IMR-90 (cell line): ENCODE results near the gene PRKCH. TPM values are rescaled to one million over a fixed set of nuclear protein-coding genes. Genes with fewer than 3 reads are reported as not detected.
A peak's percentile ranks its signal among the peaks of the same experiment; 100 is the strongest.

Experiments
- ATAC-seq: fragments of 200-7000 bp; cut with Tn5 transposase; 2 replicates; pipeline ENCODE4 v1.9.1; 2020; ENCODE audit warnings: low read depth, mild to moderate bottlenecking, moderate library complexity
- BruUV-seq: library from RNA; stranded (reverse); fragments of 400-500 nt; replicated peaks from 2 replicates; lab custom pipeline; 2021; lab: Mats Ljungman, UMichigan
- CTCF ChIA-PET: fragments of 300-600 bp; formaldehyde crosslinking; extraction: SDS; loops from one replicate; lab custom pipeline; 2021; ENCODE audit warnings: antibody characterized with exemption; lab: Yijun Ruan, JAX
- POLR2A ChIA-PET: fragments of 300-600 bp; sonication (Branson Sonifier 250); formaldehyde crosslinking; loops from one replicate; lab custom pipeline; 2022; ENCODE audit warnings: antibody characterized with exemption; ENCODE audit not compliant: unreplicated experiment; lab: Charles Lee
- DNase-seq: peaks from one replicate; pipeline ENCODE4 v3.0.0; 2013
- H2AFZ ChIP-seq: replicated peaks from 2 replicates; pipeline ENCODE3; 2013; ENCODE audit warnings: low read length, mild to moderate bottlenecking; ENCODE audit not compliant: poor library complexity
- H2AK5ac ChIP-seq: 2 replicates; pipeline ENCODE4 v1.6.1; 2013; ENCODE audit warnings: low read depth, low read length, inconsistent platforms
- H2AK9ac ChIP-seq: replicated peaks from 2 replicates; pipeline ENCODE3; 2013; ENCODE audit warnings: mild to moderate bottlenecking, low read depth, low read length, moderate library complexity; ENCODE audit not compliant: poor library complexity
- H2BK120ac ChIP-seq: 2 replicates; pipeline ENCODE4 v1.6.1; 2013; ENCODE audit warnings: low read depth, low read length, inconsistent platforms
- H2BK15ac ChIP-seq: 3 replicates; pipeline ENCODE4 v1.6.1; 2013; ENCODE audit warnings: low read depth, low read length, inconsistent platforms
- H2BK20ac ChIP-seq: 2 replicates; pipeline ENCODE4 v1.6.1; 2013; ENCODE audit warnings: low read depth, mild to moderate bottlenecking, inconsistent platforms, low read length, moderate library complexity
- H2BK5ac ChIP-seq: 2 replicates; pipeline ENCODE4 v1.6.1; 2013; ENCODE audit warnings: mild to moderate bottlenecking, low read depth, low read length, inconsistent platforms; ENCODE audit not compliant: poor library complexity, severe bottlenecking
- H3K14ac ChIP-seq: replicated peaks from 2 replicates; pipeline ENCODE4 v1.6.1; 2013; ENCODE audit warnings: low read depth, low read length, inconsistent platforms
- H3K18ac ChIP-seq: 2 replicates; pipeline ENCODE4 v1.6.1; 2013; ENCODE audit warnings: low read depth, low read length, control low read depth
- H3K23ac ChIP-seq: 2 replicates; pipeline ENCODE4 v1.6.1; 2013; ENCODE audit warnings: low read depth, low read length, inconsistent platforms
- H3K27ac ChIP-seq: 2 replicates; pipeline ENCODE4 v1.5.1; 2013; ENCODE audit warnings: mild to moderate bottlenecking, control low read depth, low read length; ENCODE audit not compliant: insufficient read depth
- H3K27me3 ChIP-seq: 2 replicates; pipeline ENCODE4 v1.6.1; 2013; ENCODE audit warnings: low read length; ENCODE audit not compliant: control insufficient read depth, insufficient read depth
- H3K36me3 ChIP-seq: 2 replicates; pipeline ENCODE4 v1.6.1; 2013; ENCODE audit warnings: low read length, mixed read lengths; ENCODE audit not compliant: control insufficient read depth, insufficient read depth
- H3K4ac ChIP-seq: 2 replicates; pipeline ENCODE4 v1.6.1; 2013; ENCODE audit warnings: low read depth, low read length, inconsistent platforms
- H3K4me1 ChIP-seq: 2 replicates; pipeline ENCODE4 v1.6.1; 2013; ENCODE audit warnings: low read length, mixed read lengths; ENCODE audit not compliant: control insufficient read depth, insufficient read depth
- H3K4me2 ChIP-seq: 2 replicates; pipeline ENCODE4 v1.6.1; 2013; ENCODE audit warnings: low read depth, mild to moderate bottlenecking, control low read depth, low read length, moderate library complexity
- H3K4me3 ChIP-seq: 2 replicates; pipeline ENCODE4 v1.5.1; 2013; ENCODE audit warnings: low read depth, mild to moderate bottlenecking, control low read depth, low read length, moderate library complexity; ENCODE audit not compliant: insufficient read depth
- H3K56ac ChIP-seq: 2 replicates; pipeline ENCODE4 v1.6.1; 2013; ENCODE audit warnings: low read length, inconsistent platforms; ENCODE audit not compliant: insufficient read depth; ENCODE audit errors: extremely low read depth
- H3K79me1 ChIP-seq, 2 experiments: 2 replicates each; pipeline ENCODE4 v1.6.1; 2013; ENCODE audit warnings: low read length in 2 of 2, inconsistent platforms in 1 of 2, low read depth in 1 of 2
- H3K9ac ChIP-seq: 2 replicates; pipeline ENCODE4 v1.6.1; 2013; ENCODE audit warnings: low read depth, low read length, control low read depth
- H3K9me1 ChIP-seq: 2 replicates; pipeline ENCODE4 v1.6.1; 2013; ENCODE audit warnings: low read length, inconsistent platforms; ENCODE audit not compliant: insufficient read depth
- H3K9me3 ChIP-seq: 2 replicates; pipeline ENCODE4 v1.6.1; 2013; ENCODE audit warnings: low read length; ENCODE audit not compliant: control insufficient read depth, insufficient read depth
- H4K20me1 ChIP-seq: 2 replicates; pipeline ENCODE4 v1.6.1; 2013; ENCODE audit warnings: low read length, inconsistent platforms; ENCODE audit not compliant: insufficient read depth
- H4K5ac ChIP-seq: 2 replicates; pipeline ENCODE4 v1.6.1; 2013; ENCODE audit warnings: mild to moderate bottlenecking, low read depth, low read length, control low read depth
- H4K8ac ChIP-seq, 2 experiments: 2 replicates each; pipeline ENCODE4 v1.6.1; 2013; ENCODE audit warnings: low read depth in 2 of 2, low read length in 2 of 2, control low read depth in 1 of 2, inconsistent platforms in 1 of 2
- H4K91ac ChIP-seq: 2 replicates; pipeline ENCODE4 v1.6.1; 2013; ENCODE audit warnings: low read depth, low read length, inconsistent platforms; ENCODE audit not compliant: insufficient read depth
- CEBPB ChIP-seq: IDR thresholded peaks from 2 replicates; pipeline ENCODE4 v1.6.1; 2012; ENCODE audit warnings: low read depth, low read length, improper control_type of control experiment
- CHD1 ChIP-seq: IDR thresholded peaks from 2 replicates; pipeline ENCODE4 v1.6.1; 2012; ENCODE audit warnings: low read depth, low read length, improper control_type of control experiment
- FOS ChIP-seq: fragments of 150-350 bp; IDR thresholded peaks from 2 replicates; pipeline ENCODE4 v1.6.1; 2016; ENCODE audit warnings: low read depth, low read length
- MXI1 ChIP-seq: IDR thresholded peaks from 2 replicates; pipeline ENCODE4 v1.6.1; 2012; ENCODE audit warnings: low read depth, mild to moderate bottlenecking, low read length, moderate library complexity, borderline replicate concordance
- NFE2L2 ChIP-seq: fragments of 150-350 bp; IDR thresholded peaks from 2 replicates; pipeline ENCODE4 v1.6.1; 2016; ENCODE audit warnings: low read depth, mild to moderate bottlenecking, low read length
- POLR2A ChIP-seq: IDR thresholded peaks from 2 replicates; pipeline ENCODE4 v1.6.1; 2012; ENCODE audit warnings: mild to moderate bottlenecking, low read depth, low read length
- RAD21 ChIP-seq: IDR thresholded peaks from 2 replicates; pipeline ENCODE4 v1.6.1; 2012; ENCODE audit warnings: low read length, improper control_type of control experiment
- RCOR1 ChIP-seq: IDR thresholded peaks from 2 replicates; pipeline ENCODE4 v1.6.1; 2012; ENCODE audit warnings: mild to moderate bottlenecking, low read length, improper control_type of control experiment; ENCODE audit not compliant: insufficient replicate concordance
- WGBS, 2 experiments: methylation state at CpG; one replicate each; pipeline versions ENCODE4 v1.1.5 to v1.1.7; 2013; ENCODE audit warnings: missing lambda C conversion rate in 2 of 2; ENCODE audit not compliant: insufficient read length in 1 of 2; ENCODE audit errors: extremely low coverage in 2 of 2; 5-methylcytosine and 5-hydroxymethylcytosine counted together
- dilution Hi-C: fragments of 300-500 bp; cut with HindIII; formaldehyde crosslinking; loops from one replicate; pipeline ENCODE4 v1.14.3; 2018; ENCODE audit warnings: low sequenced_read_pairs; ENCODE audit not compliant: unreplicated experiment
- in situ Hi-C: fragments of 300-500 bp; cut with MboI; formaldehyde crosslinking; loops from 3 replicates; pipeline ENCODE4 v1.14.3; 2019; ENCODE audit warnings: low sequenced_read_pairs, inconsistent platforms, mixed read lengths
- intact Hi-C: fragments of 100-400 bp; cut with micrococcal nuclease; formaldehyde crosslinking; loops from 2 replicates; pipeline ENCODE4 v1.10.0; 2022
- polyA plus RNA-seq, 3 experiments: library from polyadenylated mRNA; depleted of rRNA; stranded (reverse); fragments of >200 nt; gene quantifications; 2 replicates each; pipeline ENCODE4 v1.2.3, GENCODE V29; 2012; ENCODE audit warnings: low replicate concordance in 1 of 3
- total RNA-seq: library from RNA; depleted of rRNA; stranded (reverse); fragments of >200 nt; gene quantifications from 2 replicates; pipeline ENCODE4 v1.2.3, GENCODE V29; 2012
- TF ChIP-seq, protein P1 (sequence below): fragments of 150-350 bp; IDR thresholded peaks from 2 replicates; pipeline ENCODE4 v1.6.1; 2016; ENCODE audit warnings: low read depth, mild to moderate bottlenecking, low read length, moderate library complexity, borderline replicate concordance
- TF ChIP-seq, protein P2 (sequence below): conservative IDR thresholded peaks from 2 replicates; pipeline ENCODE4 v1.5.1; 2012; ENCODE audit warnings: mild to moderate bottlenecking, low read depth, low read length, improper control_type of control experiment

Gene PRKCH
- total and polyA plus RNA-seq, 2 of the 4 experiments (the other 2 are of a cell fraction), result 1.6 to 2.3 TPM

DNA sequence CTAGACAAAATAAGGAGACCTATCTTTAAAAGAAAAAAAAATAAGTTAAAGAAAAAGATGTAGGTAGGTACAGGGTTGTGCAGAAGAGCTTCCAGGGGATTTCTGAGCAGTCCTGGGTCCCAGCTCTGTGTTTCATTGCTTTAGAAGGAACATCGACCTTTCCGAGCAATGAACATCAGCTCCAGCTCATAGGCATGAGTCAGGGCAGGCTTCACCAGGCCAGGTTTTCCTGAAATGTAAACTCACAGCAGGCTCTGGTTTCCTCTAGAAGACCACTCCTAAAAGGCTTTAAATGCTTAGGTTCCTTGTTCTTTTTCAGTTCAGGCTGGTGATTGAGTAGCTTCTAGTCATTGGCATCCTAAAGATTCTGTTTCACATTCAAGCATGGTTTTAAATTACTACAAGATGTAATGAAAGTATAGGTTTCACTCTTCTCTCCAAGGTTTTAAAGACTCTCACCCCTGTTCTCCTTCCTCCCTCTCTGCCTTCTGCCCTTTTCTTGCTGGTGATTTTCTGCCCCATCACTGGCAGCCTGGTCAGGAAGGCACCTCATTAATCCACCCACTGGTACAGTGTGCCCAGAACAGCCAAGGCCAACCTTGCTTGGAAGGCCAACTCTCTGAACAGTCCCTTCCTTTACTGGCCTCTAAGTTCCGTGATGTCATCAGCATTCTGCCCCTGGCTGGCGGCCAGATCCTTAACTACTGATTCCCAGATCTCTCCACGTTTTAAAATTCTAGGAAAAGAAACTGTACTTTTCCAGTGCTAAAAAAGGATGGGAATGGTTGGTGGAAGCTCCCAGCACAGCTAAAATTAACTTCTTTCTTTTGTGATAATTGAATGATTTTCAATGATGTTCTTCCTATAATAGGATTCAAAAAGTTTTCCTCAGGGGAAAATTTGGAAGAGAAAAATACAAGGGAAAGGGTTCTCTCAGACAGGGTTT lies 264.5 kb downstream of the PRKCH start:
- peak overlapping the region; percentile 96 for H4K5ac ChIP-seq
- H2AK5ac ChIP-seq, result peak overlapping the region; percentile 100
- peak overlapping the region; percentile 100 for H2BK120ac ChIP-seq
- H3K36me3 ChIP-seq, result no peaks in the 10 kb centered on the region
- no peaks in the 10 kb centered on the region for H4K20me1 ChIP-seq
- ATAC-seq (peak; percentile 71), DNase-seq (peak; percentile 93)
- ChIA-PET POLR2A (no interaction called here), CTCF (no interaction called here)
- H3K79me1 ChIP-seq, result peaks cover 6 to 22% of the 10 kb centered on the region in 2 experiments; a peak in 3 of 4 replicates
- TF ChIP-seq FOS (peak; percentile 68; the same call in 1 of the 2 replicates), CEBPB (no peak), NFE2L2 (0 out of 2 replicates have a peak, but pooled peaks have one; percentile 21), POLR2A (0 out of 2 replicates have a peak, but pooled peaks have one; percentile 34), CHD1 (no peak), RAD21 (peak; percentile 23; the same call in 1 of the 2 replicates), MXI1 (no peak), RCOR1 (no peak)
- TF ChIP-seq, protein P1, sequence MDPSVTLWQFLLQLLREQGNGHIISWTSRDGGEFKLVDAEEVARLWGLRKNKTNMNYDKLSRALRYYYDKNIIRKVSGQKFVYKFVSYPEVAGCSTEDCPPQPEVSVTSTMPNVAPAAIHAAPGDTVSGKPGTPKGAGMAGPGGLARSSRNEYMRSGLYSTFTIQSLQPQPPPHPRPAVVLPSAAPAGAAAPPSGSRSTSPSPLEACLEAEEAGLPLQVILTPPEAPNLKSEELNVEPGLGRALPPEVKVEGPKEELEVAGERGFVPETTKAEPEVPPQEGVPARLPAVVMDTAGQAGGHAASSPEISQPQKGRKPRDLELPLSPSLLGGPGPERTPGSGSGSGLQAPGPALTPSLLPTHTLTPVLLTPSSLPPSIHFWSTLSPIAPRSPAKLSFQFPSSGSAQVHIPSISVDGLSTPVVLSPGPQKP, result no peak
- TF ChIP-seq, protein P2, sequence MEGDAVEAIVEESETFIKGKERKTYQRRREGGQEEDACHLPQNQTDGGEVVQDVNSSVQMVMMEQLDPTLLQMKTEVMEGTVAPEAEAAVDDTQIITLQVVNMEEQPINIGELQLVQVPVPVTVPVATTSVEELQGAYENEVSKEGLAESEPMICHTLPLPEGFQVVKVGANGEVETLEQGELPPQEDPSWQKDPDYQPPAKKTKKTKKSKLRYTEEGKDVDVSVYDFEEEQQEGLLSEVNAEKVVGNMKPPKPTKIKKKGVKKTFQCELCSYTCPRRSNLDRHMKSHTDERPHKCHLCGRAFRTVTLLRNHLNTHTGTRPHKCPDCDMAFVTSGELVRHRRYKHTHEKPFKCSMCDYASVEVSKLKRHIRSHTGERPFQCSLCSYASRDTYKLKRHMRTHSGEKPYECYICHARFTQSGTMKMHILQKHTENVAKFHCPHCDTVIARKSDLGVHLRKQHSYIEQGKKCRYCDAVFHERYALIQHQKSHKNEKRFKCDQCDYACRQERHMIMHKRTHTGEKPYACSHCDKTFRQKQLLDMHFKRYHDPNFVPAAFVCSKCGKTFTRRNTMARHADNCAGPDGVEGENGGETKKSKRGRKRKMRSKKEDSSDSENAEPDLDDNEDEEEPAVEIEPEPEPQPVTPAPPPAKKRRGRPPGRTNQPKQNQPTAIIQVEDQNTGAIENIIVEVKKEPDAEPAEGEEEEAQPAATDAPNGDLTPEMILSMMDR, result no peak
- H3K14ac ChIP-seq, result peak overlapping the region; percentile 99
- peak overlapping the region; percentile 45 for H3K9ac ChIP-seq
- BruUV-seq, result no TSS peak
- in situ Hi-C loops (no loop called here), dilution Hi-C loops (no loop called here), intact Hi-C loops (no loop called here)
- H4K8ac ChIP-seq, result peak overlapping the region; percentile 91 to 98
- H3K27me3 ChIP-seq, result no peaks in the 10 kb centered on the region
- peak overlapping the region; percentile 99 for H3K4ac ChIP-seq
- peak overlapping the region; percentile 97 for H3K23ac ChIP-seq
- peak overlapping the region; percentile 90 for H3K56ac ChIP-seq
- peak overlapping the region; percentile 56 for H3K4me2 ChIP-seq
- H2BK5ac ChIP-seq, result peak overlapping the region; percentile 99
- peaks cover 31% of the 10 kb centered on the region for H3K9me1 ChIP-seq
- H3K27ac ChIP-seq, result peak overlapping the region; percentile 97
- no peaks in the 10 kb centered on the region for H3K9me3 ChIP-seq
- peak overlapping the region; percentile 91; the same call in 2 of the 3 replicates for H2BK15ac ChIP-seq
- peaks cover 31% of the 10 kb centered on the region for H3K4me1 ChIP-seq
- peak overlapping the region; percentile 96 for H2AK9ac ChIP-seq
- peak overlapping the region; percentile 99 for H2BK20ac ChIP-seq
- H3K4me3 ChIP-seq, result no peak overlapping the region
- H3K18ac ChIP-seq, result peak overlapping the region; percentile 98
- H4K91ac ChIP-seq, result peak overlapping the region; percentile 99
- 0% methylated on average over 2 of the region's 5 CpGs; no CpG with 5 or more reads in 1 of the 2 experiments for WGBS, 2 experiments
- peak overlapping the region; percentile 78 for H2AFZ ChIP-seq
